ENCODE results near the gene QSOX2. TPM values are rescaled to one million over a fixed set of nuclear protein-coding genes. Genes with fewer than 3 reads are reported as not detected.

The QSOX2 gene
- total RNA-seq, 1 experiment from 2014 or later: 34.6 TPM

- TF ChIP-seq SP1 (IDR thresholded peaks at IDR 0.05; ENCODE audit: low read depth) (no peak), JUND (IDR thresholded peaks at IDR 0.05) (no peak), POLR2AphosphoS5 (IDR thresholded peaks at IDR 0.05; ENCODE audit: low read depth, low read length) (no peak), POLR2A (IDR thresholded peaks at IDR 0.05; ENCODE audit: borderline replicate concordance, extremely low read depth, insufficient read depth, insufficient read length) (no peak), TCF7L2 (IDR thresholded peaks at IDR 0.05; ENCODE audit: borderline replicate concordance, extremely low read depth, insufficient read depth, insufficient read length) (no peak), SRF (IDR thresholded peaks at IDR 0.05; ENCODE audit: low read depth) (no peak), CEBPB (IDR thresholded peaks at IDR 0.05; ENCODE audit: low read depth) (no peak), ELF1 (IDR thresholded peaks at IDR 0.05; ENCODE audit: borderline replicate concordance, low read depth) (no peak), ZNF274 (IDR thresholded peaks at IDR 0.05; ENCODE audit: low read depth, low read length) (no peak), ZFX (IDR thresholded peaks at IDR 0.05) (no peak), ATF3 (IDR thresholded peaks at IDR 0.05) (no peak)
- CTCF ChIA-PET: no interaction called here
- peaks cover 25 to 56% of the 10 kb centered on the region in 2 experiments for H3K4me1 ChIP-seq (ENCODE audit: control insufficient read depth in 1 of 2, insufficient read depth in 2 of 2, low read length in 2 of 2)
- H3K9ac ChIP-seq (ENCODE audit: low read length): no peak overlapping the region
- ATAC-seq (no peak), DNase-seq (ENCODE audit: low read depth, low spot score) (no peak)
- POLR2A ChIA-PET: no interaction called here
- H2AFZ ChIP-seq (ENCODE audit: low read depth, low read length, poor library complexity, severe bottlenecking): no peak overlapping the region
- H3K27ac ChIP-seq (ENCODE audit: low read depth, low read length): no peak overlapping the region
- H3K79me2 ChIP-seq (ENCODE audit: insufficient read depth, low read length): peaks cover 100% of the 10 kb centered on the region
- RAD21 ChIA-PET (ENCODE audit: low non-redundant PET in 1 of 2, low total read pairs in 2 of 2, uncharacterized antibody in 2 of 2, unreplicated experiment in 2 of 2): no interaction called here
- H3K27me3 ChIP-seq (ENCODE audit: insufficient read depth, low read length): no peaks in the 10 kb centered on the region
- peaks cover 5% of the 10 kb centered on the region; the same call in 1 of the 2 replicates for H4K20me1 ChIP-seq (ENCODE audit: insufficient read depth)
- BruUV-seq (replicated peaks): no TSS peak
- intact Hi-C loops (cut with micrococcal nuclease): loop anchor here (5.0 to 10.0 kb wide), 2 partner anchors 138 to 261 kb away; partner anchors contain the start of gene UBAC1
- H3K9me3 ChIP-seq (ENCODE audit: control insufficient read depth in 1 of 2, insufficient read depth in 1 of 2, low read depth in 1 of 2, low read length in 2 of 2): no peaks in the 10 kb centered on the region
- H3K4me3 ChIP-seq (replicated peaks in 1 of 2; ENCODE audit: low read depth in 1 of 2, low read length in 2 of 2): no peak overlapping the region
- peaks cover 3 to 51% of the 10 kb centered on the region in 2 experiments; a peak in 3 of 4 replicates for H3K36me3 ChIP-seq (ENCODE audit: control insufficient read depth in 1 of 2, insufficient read depth in 2 of 2, low read length in 2 of 2)
- no peak overlapping the region for H3K4me2 ChIP-seq (ENCODE audit: low read length)
- no peaks in the 10 kb centered on the region for H3K9me2 ChIP-seq (ENCODE audit: insufficient read depth)
These were observed 20.3 kb downstream of the QSOX2 start for GRCh38 chr9:136225366-136225747.
